ENCODE results near the gene ASCL5.

Gene ASCL5

GRCh38 chr1:201080135-201080534 is 46.8 kb downstream of the ASCL5 start:
- DNase-seq = no peak

GRCh38 chr1:201077736-201078135 is 49.2 kb downstream of the ASCL5 start:
- DNase-seq = no peak

GRCh38 chr1:201077116-201077515 is 49.9 kb downstream of the ASCL5 start:
- no peak for DNase-seq

- DNase-seq = no peak
Observed at GRCh38 chr1:201076092-201076491, 50.9 kb downstream of the ASCL5 start.

- DNase-seq = no peak
Observed at GRCh38 chr1:201074018-201074417, 53.0 kb downstream of the ASCL5 start.

GRCh38 chr1:201072922-201073321 is 54.1 kb downstream of the ASCL5 start:
- no peak for DNase-seq

GRCh38 chr1:201072149-201072548 is 54.8 kb downstream of the ASCL5 start:
- no peak for DNase-seq

GRCh38 chr1:201069636-201070035 is 57.3 kb downstream of the ASCL5 start:
- DNase-seq = no peak

- no peak for DNase-seq
Observed at GRCh38 chr1:201068976-201069375, 58.0 kb downstream of the ASCL5 start.

GRCh38 chr1:201066986-201067385 is 60.0 kb downstream of the ASCL5 start:
- DNase-seq = no peak

GRCh38 chr1:201065686-201066085 is 61.3 kb downstream of the ASCL5 start:
- DNase-seq = no peak

- DNase-seq = no peak
Observed at GRCh38 chr1:201064806-201065205, 62.2 kb downstream of the ASCL5 start.

Data from NCI-H226 (cell line).